AG04449 (cell line): ENCODE results near the gene NEAT1.

ENCODE experiments used
- CTCF ChIA-PET: fragments of 350-600 bp; formaldehyde crosslinking; extraction: SDS; loops from one replicate; lab custom pipeline; 2021; ENCODE audit warnings: antibody characterized with exemption; lab: Yijun Ruan, JAX
- POLR2A ChIA-PET: fragments of 400-600, 350-600 bp; formaldehyde crosslinking; extraction: SDS; loops from one replicate; lab custom pipeline; 2020; ENCODE audit warnings: antibody characterized with exemption, inconsistent platforms; lab: Yijun Ruan, JAX
- DNase-seq: peaks from one replicate; pipeline ENCODE4 v3.0.0-alpha.2; 2010; ENCODE audit warnings: low read depth, low spot score
- H3K4me3 ChIP-seq: 2 replicates; pipeline ENCODE4 v1.5.1; 2011; ENCODE audit warnings: low read depth, mild to moderate bottlenecking, control low read depth, low read length
- TF ChIP-seq, protein P1 (sequence below): IDR thresholded peaks from one replicate; pipeline ENCODE4 v1.5.1; 2011; ENCODE audit warnings: mild to moderate bottlenecking, moderate library complexity, low read length, control low read depth, inconsistent platforms; ENCODE audit not compliant: insufficient read depth; ENCODE audit errors: missing control alignments

The NEAT1 gene

DNA sequence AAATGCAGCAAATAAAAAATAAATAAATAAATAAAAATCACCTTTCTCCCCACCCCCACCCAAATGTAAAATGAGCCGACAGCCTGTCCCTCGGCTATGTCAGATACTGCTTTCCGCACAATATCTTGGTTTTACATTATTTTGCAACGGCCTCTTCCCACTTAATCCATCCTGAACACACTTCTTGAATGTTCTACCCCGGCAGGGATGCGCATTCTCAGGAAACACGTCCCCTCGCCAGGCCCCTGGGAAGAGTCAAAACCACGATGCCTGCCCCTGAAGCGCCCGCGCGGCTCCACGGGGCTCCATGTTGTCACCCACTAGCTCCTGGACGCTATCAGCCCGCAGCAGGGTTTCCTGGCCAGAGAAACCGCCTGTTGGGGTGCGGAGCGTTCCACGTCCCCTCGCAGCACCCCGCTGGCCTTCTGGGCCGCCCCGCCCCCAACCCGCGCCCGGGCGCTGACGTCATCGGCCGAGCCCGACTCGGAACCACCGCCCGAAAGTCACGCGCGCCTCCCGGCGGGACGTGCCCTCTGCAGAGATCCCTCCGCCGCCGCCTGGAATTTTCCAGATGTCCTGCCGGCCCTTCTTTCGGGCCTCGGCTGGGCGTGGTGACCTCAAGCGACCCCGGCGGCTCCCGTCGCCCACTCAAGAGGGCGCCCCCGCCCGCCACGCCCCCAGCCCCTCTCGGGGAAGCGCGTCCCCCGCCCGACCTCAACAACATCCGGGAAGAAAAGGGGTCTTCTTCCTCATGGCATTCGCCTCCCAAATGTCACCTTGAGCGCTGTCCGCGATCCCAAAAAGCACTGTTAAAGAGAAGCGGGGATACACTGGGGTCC is 585 bp upstream of the NEAT1 start:
- TF ChIP-seq, protein P1, sequence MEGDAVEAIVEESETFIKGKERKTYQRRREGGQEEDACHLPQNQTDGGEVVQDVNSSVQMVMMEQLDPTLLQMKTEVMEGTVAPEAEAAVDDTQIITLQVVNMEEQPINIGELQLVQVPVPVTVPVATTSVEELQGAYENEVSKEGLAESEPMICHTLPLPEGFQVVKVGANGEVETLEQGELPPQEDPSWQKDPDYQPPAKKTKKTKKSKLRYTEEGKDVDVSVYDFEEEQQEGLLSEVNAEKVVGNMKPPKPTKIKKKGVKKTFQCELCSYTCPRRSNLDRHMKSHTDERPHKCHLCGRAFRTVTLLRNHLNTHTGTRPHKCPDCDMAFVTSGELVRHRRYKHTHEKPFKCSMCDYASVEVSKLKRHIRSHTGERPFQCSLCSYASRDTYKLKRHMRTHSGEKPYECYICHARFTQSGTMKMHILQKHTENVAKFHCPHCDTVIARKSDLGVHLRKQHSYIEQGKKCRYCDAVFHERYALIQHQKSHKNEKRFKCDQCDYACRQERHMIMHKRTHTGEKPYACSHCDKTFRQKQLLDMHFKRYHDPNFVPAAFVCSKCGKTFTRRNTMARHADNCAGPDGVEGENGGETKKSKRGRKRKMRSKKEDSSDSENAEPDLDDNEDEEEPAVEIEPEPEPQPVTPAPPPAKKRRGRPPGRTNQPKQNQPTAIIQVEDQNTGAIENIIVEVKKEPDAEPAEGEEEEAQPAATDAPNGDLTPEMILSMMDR, result no peak
- DNase-seq, result peak; percentile 83
- CTCF ChIA-PET, result interaction anchor here (1.0 to 10.3 kb wide), 4 partner anchors 32 to 119 kb away, joined by 3 to 151 read pairs (median 4); no protein-coding TSS in a partner anchor
- peak overlapping the region; percentile 98 for H3K4me3 ChIP-seq
- POLR2A ChIA-PET, result interaction anchor here (0.6 to 19.6 kb wide), 44 partner anchors 7 to 309 kb away, joined by 3 to 664 read pairs (median 6); partner anchors contain the start of genes DPF2, FRMD8, MALAT1 and PCNX3

DNA sequence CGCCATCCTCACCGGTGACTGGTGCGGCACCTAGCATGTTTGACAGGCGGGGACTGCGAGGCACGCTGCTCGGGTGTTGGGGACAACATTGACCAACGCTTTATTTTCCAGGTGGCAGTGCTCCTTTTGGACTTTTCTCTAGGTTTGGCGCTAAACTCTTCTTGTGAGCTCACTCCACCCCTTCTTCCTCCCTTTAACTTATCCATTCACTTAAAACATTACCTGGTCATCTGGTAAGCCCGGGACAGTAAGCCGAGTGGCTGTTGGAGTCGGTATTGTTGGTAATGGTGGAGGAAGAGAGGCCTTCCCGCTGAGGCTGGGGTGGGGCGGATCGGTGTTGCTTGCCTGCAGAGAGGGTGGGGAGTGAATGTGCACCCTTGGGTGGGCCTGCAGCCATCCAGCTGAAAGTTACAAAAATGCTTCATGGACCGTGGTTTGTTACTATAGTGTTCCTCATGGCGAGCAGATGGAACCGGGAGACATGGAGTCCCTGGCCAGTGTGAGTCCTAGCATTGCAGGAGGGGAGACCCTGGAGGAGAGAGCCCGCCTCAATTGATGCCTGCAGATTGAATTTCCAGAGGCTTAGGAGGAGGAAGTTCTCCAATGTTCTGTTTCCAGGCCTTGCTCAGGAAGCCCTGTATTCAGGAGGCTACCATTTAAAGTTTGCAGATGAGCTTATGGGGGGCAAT is 1.1 kb downstream of the NEAT1 start:
- TF ChIP-seq, protein P1, result no peak
- no peak for DNase-seq
- ChIA-PET CTCF (interaction anchor here (0.6 to 0.7 kb wide), 2 partner anchors 58 to 94 kb away, joined by 3 to 4 read pairs; no protein-coding TSS in a partner anchor), POLR2A (interaction anchor here (0.5 to 19.6 kb wide), 35 partner anchors 8 to 200 kb away, joined by 3 to 664 read pairs (median 7); partner anchors contain the start of genes DPF2, FRMD8, MALAT1 and PCNX3)
- peak overlapping the region; percentile 98 for H3K4me3 ChIP-seq

DNA sequence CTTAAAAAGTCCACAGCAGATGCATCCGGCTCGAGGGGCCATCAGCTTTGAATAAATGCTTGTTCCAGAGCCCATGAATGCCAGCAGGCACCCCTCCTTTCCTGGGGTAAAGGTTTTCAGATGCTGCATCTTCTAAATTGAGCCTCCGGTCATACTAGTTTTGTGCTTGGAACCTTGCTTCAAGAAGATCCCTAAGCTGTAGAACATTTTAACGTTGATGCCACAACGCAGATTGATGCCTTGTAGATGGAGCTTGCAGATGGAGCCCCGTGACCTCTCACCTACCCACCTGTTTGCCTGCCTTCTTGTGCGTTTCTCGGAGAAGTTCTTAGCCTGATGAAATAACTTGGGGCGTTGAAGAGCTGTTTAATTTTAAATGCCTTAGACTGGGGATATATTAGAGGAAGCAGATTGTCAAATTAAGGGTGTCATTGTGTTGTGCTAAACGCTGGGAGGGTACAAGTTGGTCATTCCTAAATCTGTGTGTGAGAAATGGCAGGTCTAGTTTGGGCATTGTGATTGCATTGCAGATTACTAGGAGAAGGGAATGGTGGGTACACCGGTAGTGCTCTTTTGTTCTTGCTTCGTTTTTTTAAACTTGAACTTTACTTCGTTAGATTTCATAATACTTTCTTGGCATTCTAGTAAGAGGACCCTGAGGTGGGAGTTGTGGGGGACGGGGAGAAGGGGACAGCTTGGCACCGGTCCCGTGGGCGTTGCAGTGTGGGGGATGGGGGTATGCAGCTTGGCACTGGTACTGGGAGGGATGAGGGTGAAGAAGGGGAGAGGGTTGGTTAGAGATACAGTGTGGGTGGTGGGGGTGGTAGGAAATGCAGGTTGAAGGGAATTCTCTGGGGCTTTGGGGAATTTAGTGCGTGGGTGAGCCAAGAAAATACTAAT is 1.9 kb downstream of the NEAT1 start:
- DNase-seq, result no peak
- POLR2A ChIA-PET, result interaction anchor here (0.6 to 19.6 kb wide), 24 partner anchors 8 to 191 kb away, joined by 3 to 664 read pairs (median 12); partner anchors contain the start of genes DPF2, FRMD8, MALAT1 and PCNX3
- H3K4me3 ChIP-seq, result peak overlapping the region; percentile 98
- CTCF ChIA-PET, result interaction anchor here (0.7 kb wide), 1 partner anchor 95 kb away, joined by 3 read pairs; no protein-coding TSS in a partner anchor
- TF ChIP-seq, protein P1, result no peak

DNA sequence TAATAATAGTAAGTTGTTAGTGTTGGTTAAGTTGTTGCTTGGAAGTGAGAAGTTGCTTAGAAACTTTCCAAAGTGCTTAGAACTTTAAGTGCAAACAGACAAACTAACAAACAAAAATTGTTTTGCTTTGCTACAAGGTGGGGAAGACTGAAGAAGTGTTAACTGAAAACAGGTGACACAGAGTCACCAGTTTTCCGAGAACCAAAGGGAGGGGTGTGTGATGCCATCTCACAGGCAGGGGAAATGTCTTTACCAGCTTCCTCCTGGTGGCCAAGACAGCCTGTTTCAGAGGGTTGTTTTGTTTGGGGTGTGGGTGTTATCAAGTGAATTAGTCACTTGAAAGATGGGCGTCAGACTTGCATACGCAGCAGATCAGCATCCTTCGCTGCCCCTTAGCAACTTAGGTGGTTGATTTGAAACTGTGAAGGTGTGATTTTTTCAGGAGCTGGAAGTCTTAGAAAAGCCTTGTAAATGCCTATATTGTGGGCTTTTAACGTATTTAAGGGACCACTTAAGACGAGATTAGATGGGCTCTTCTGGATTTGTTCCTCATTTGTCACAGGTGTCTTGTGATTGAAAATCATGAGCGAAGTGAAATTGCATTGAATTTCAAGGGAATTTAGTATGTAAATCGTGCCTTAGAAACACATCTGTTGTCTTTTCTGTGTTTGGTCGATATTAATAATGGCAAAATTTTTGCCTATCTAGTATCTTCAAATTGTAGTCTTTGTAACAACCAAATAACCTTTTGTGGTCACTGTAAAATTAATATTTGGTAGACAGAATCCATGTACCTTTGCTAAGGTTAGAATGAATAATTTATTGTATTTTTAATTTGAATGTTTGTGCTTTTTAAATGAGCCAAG is 2.7 kb downstream of the NEAT1 start:
- ChIA-PET CTCF (no interaction called here), POLR2A (interaction anchor here (0.7 to 19.6 kb wide), 12 partner anchors 9 to 92 kb away, joined by 3 to 664 read pairs (median 20); partner anchors contain the start of genes DPF2 and MALAT1)
- TF ChIP-seq, protein P1, result no peak
- no peak for DNase-seq
- peak overlapping the region; percentile 98 for H3K4me3 ChIP-seq
